ENCODE results near the gene CHD2.

GRCh38 chr15:93045191-93045785, 145.2 kb downstream of the CHD2 start:
- TF ChIP-seq, protein P1, sequence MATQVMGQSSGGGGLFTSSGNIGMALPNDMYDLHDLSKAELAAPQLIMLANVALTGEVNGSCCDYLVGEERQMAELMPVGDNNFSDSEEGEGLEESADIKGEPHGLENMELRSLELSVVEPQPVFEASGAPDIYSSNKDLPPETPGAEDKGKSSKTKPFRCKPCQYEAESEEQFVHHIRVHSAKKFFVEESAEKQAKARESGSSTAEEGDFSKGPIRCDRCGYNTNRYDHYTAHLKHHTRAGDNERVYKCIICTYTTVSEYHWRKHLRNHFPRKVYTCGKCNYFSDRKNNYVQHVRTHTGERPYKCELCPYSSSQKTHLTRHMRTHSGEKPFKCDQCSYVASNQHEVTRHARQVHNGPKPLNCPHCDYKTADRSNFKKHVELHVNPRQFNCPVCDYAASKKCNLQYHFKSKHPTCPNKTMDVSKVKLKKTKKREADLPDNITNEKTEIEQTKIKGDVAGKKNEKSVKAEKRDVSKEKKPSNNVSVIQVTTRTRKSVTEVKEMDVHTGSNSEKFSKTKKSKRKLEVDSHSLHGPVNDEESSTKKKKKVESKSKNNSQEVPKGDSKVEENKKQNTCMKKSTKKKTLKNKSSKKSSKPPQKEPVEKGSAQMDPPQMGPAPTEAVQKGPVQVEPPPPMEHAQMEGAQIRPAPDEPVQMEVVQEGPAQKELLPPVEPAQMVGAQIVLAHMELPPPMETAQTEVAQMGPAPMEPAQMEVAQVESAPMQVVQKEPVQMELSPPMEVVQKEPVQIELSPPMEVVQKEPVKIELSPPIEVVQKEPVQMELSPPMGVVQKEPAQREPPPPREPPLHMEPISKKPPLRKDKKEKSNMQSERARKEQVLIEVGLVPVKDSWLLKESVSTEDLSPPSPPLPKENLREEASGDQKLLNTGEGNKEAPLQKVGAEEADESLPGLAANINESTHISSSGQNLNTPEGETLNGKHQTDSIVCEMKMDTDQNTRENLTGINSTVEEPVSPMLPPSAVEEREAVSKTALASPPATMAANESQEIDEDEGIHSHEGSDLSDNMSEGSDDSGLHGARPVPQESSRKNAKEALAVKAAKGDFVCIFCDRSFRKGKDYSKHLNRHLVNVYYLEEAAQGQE (IDR thresholded peaks at IDR 0.05; ENCODE audit: insufficient read depth in 1 of 2, low read depth in 2 of 2, low read length in 2 of 2): no peak
- TF ChIP-seq TAF1 (IDR thresholded peaks at IDR 0.05; ENCODE audit: borderline replicate concordance, insufficient read depth, low read length) (no peak), POLR2AphosphoS5 (IDR thresholded peaks at IDR 0.05; ENCODE audit: low read depth, low read length) (no peak), FOXP2 (optimal IDR thresholded peaks at IDR 0.05; ENCODE audit: borderline replicate concordance, extremely low read depth, extremely low read length, insufficient read depth) (no peak)

All from PFSK-1 (cell line).